ENCODE measurements around the gene IFI6. TPM values are rescaled to one million over a fixed set of nuclear protein-coding genes. Genes with fewer than 3 reads are reported as not detected.

IFI6 gene
- total and polyA plus RNA-seq, 2 of the 8 experiments (the other 6 are each of a cell fraction or from before 2014, with no cell fraction given): 6.1 to 13.2 TPM

GRCh38 chr1:27634985-27635367 lies 37.0 kb downstream of the IFI6 start, which contains the start of gene FGR:
FGR (minus strand) TSS chr1:27635185; CDS start chr1:27623916, 11,269 bp downstream.
- Histone ChIP-seq H2BK12ac (ENCODE audit: low read depth, low read length) (peak within 1 kb of the TSS; percentile 68; the same call in 1 of the 2 replicates), H3K23ac (ENCODE audit: insufficient read length) (no peak within 1 kb of the TSS), H4K91ac (replicated peaks; ENCODE audit: insufficient read length, low read length) (peak within 1 kb of the TSS; percentile 10), H2AFZ (ENCODE audit: low read length) (peak within 1 kb of the TSS; percentile 70), H3K79me2 (ENCODE audit: control insufficient read depth in 1 of 2, insufficient read depth in 2 of 2, low read length in 2 of 2) (no peaks in the 10 kb centered on the region), H4K20me1 (replicated peaks in 1 of 2; ENCODE audit: control insufficient read depth in 1 of 2, insufficient read depth in 2 of 2, low read length in 2 of 2) (no peaks in the 10 kb centered on the region), H3K36me3 (ENCODE audit: control insufficient read depth in 2 of 4, insufficient read depth in 4 of 4, low read length in 3 of 4) (no peaks in the 10 kb centered on the region), H3K27me3 (replicated peaks in 1 of 4; ENCODE audit: control insufficient read depth in 3 of 4, extremely low read depth in 1 of 4, insufficient read depth in 3 of 4, low read length in 3 of 4) (peaks cover 19 to 36% (median 31%) of the 10 kb centered on the region in 4 experiments), H3K4me1 (replicated peaks in 1 of 4; ENCODE audit: control insufficient read depth in 3 of 4, insufficient read depth in 4 of 4, low read length in 3 of 4) (peaks cover 0 to 3% (median 2%) of the 10 kb centered on the region in 4 experiments; a peak in 5 of 7 replicates), H3K56ac (replicated peaks; ENCODE audit: insufficient read length, low read depth, low read length) (no peak within 1 kb of the TSS), H2BK5ac (ENCODE audit: low read depth, low read length) (no peak within 1 kb of the TSS; the same call in 1 of the 2 replicates), H3K79me1 (ENCODE audit: low read depth, low read length) (no peaks in the 10 kb centered on the region), H2BK120ac (replicated peaks; ENCODE audit: low read depth, low read length) (no peak within 1 kb of the TSS), H3K9me3 (ENCODE audit: insufficient read depth in 2 of 2, low read depth in 1 of 2, low read length in 1 of 2) (no peaks in the 10 kb centered on the region), H3K27ac (ENCODE audit: low read depth, low read length) (no peak within 1 kb of the TSS), H3K18ac (ENCODE audit: extremely low read depth, low read length) (peak within 1 kb of the TSS; percentile 24), H3K4me3 (ENCODE audit: extremely low read depth in 1 of 4, insufficient read depth in 2 of 4, low read depth in 3 of 4, low read length in 4 of 4) (peak within 1 kb of the TSS; percentile 31 to 62 (median 52)), H3K4ac (replicated peaks; ENCODE audit: insufficient read length, low read depth, low read length) (no peak within 1 kb of the TSS), H2BK15ac (ENCODE audit: low read length) (peak within 1 kb of the TSS; percentile 72; the same call in 1 of the 2 replicates), H2BK20ac (ENCODE audit: low read length) (peak within 1 kb of the TSS; percentile 18; the same call in 1 of the 2 replicates), H3K14ac (ENCODE audit: insufficient read length) (no peak within 1 kb of the TSS), H2AK5ac (ENCODE audit: low read depth, low read length) (0 out of 2 replicates have a peak within 1 kb of the TSS, but pooled peaks have one; percentile 28), H3K23me2 (ENCODE audit: low read depth, low read length) (peaks cover 6% of the 10 kb centered on the region; the same call in 1 of the 2 replicates), H4K5ac (ENCODE audit: insufficient read length, low read depth, low read length) (no peak within 1 kb of the TSS), H3K4me2 (ENCODE audit: insufficient read depth in 1 of 2, low read depth in 2 of 2, low read length in 2 of 2) (peak within 1 kb of the TSS; percentile 57 to 69), H4K8ac (ENCODE audit: extremely low read depth, insufficient read depth, low read length) (0 out of 2 replicates have a peak within 1 kb of the TSS, but pooled peaks have one; percentile 6), H3K9ac (replicated peaks in 1 of 4; ENCODE audit: extremely low read depth in 1 of 4, low read depth in 3 of 4, low read length in 3 of 4) (peak within 1 kb of the TSS in 1 of 4 experiments; percentile 57; a peak in 1 of 7 replicates)
- DNase-seq (ENCODE audit: low read depth in 1 of 2, low spot score in 2 of 2) (no peak), FAIRE-seq (no peak)
- TF ChIP-seq RNF2 (IDR thresholded peaks at IDR 0.05; ENCODE audit: borderline replicate concordance, low read depth, low read length, missing control alignments, poor library complexity, severe bottlenecking) (peak; percentile 25), POLR2A (IDR thresholded peaks at IDR 0.05; ENCODE audit: control extremely low read depth in 1 of 2, low read depth in 2 of 2, low read length in 2 of 2) (no peak), SUZ12 (IDR thresholded peaks at IDR 0.05; ENCODE audit: low read length) (peak; percentile 11; the same call in 1 of the 2 replicates)
- ChIA-PET POLR2A (ENCODE audit: partially characterized antibody) (no interaction called here), CTCF (ENCODE audit: partially characterized antibody) (no interaction called here)
- 9% methylated on average over 11 of the region's 28 CpGs; no CpG with 5 or more reads in 1 of the 2 experiments for WGBS, 2 experiments (ENCODE audit: extremely low coverage in 1 of 2, insufficient coverage in 1 of 2, insufficient read length in 1 of 2, insufficient replicate concordance in 2 of 2, low coverage in 1 of 2, low lambda C conversion rate in 2 of 2, missing lambda C conversion rate in 1 of 2)

Measured in H1 (cell line).